ENCODE measurements around the gene PRR36. TPM values are rescaled to one million over a fixed set of nuclear protein-coding genes. Genes with fewer than 3 reads are reported as not detected.

Gene PRR36
- total and polyA plus RNA-seq, 4 donors, result 0.09 to 0.13 TPM; not detected in 2

DNA sequence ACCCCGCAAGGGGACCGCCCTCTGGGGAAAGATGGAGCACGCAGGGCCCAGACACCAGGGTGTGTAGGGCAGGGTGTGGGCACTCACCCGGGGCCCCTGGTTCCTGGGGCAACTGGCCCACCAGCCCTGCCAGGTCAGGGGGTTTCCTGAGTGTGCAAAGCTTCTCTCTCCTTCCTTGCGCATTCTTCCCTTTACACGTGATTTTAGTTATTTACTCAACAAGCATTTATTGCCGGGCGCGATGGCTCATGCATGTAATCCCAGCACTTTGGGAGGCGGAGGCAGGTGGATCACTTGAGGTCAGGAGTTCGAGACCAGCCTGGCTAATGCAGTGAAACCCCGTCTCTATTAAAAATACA is 20.4 kb downstream of the PRR36 start:
- no peaks in the 10 kb centered on the region for H3K36me3 ChIP-seq (ENCODE audit: control insufficient read depth in 1 of 2, insufficient read depth in 2 of 2, low read length in 1 of 2)
- H3K4me3 ChIP-seq (ENCODE audit: low read length in 2 of 2), result no peak overlapping the region
- H3K27me3 ChIP-seq (ENCODE audit: control insufficient read depth in 1 of 2, insufficient read depth in 2 of 2, low read length in 1 of 2), result no peaks in the 10 kb centered on the region
- no peaks in the 10 kb centered on the region for H3K9me3 ChIP-seq (ENCODE audit: control insufficient read depth, low read length)
- WGBS, 2 donors, result 89 to 90% methylated on average over 12 of the region's 12 CpGs
- H3K27ac ChIP-seq (ENCODE audit: low read depth in 1 of 2, low read length in 2 of 2), result no peak overlapping the region
- H3K4me1 ChIP-seq (ENCODE audit: control insufficient read depth in 1 of 2, insufficient read depth in 2 of 2, low read length in 2 of 2), result no peaks in the 10 kb centered on the region
- ATAC-seq (ENCODE audit: low FRiP score), result no peak
- intact Hi-C loops (cut with DNase I), result loop anchor here (10.0 kb wide), 1 partner anchor 151 kb away; the partner anchor contains the start of gene ELAVL1 (in 2 of the 2)
- DNase-seq, result no peak

GRCh38 chr19:7852851-7853769 is 21.1 kb downstream of the PRR36 start:
- ATAC-seq (ENCODE audit: low FRiP score), result peak; percentile 67
- H3K36me3 ChIP-seq (ENCODE audit: control insufficient read depth in 1 of 2, insufficient read depth in 2 of 2, low read length in 1 of 2), result no peaks in the 10 kb centered on the region
- peak in 1 of 2 donors; percentile 88 for DNase-seq
- H3K4me3 ChIP-seq (ENCODE audit: low read length in 2 of 2), result no peak overlapping the region
- no peaks in the 10 kb centered on the region for H3K9me3 ChIP-seq (ENCODE audit: control insufficient read depth, low read length)
- intact Hi-C loops (cut with DNase I), result loop anchor here (10.0 kb wide), 1 partner anchor 152 kb away; the partner anchor contains the start of gene ELAVL1 (in 2 of the 2)
- H3K4me1 ChIP-seq (ENCODE audit: control insufficient read depth in 1 of 2, insufficient read depth in 2 of 2, low read length in 2 of 2), result no peaks in the 10 kb centered on the region
- H3K27ac ChIP-seq (ENCODE audit: low read depth in 1 of 2, low read length in 2 of 2), result no peak overlapping the region
- H3K27me3 ChIP-seq (ENCODE audit: control insufficient read depth in 1 of 2, insufficient read depth in 2 of 2, low read length in 1 of 2), result no peaks in the 10 kb centered on the region
- WGBS, 2 donors, result 35 to 37% methylated on average over 45 of the region's 45 CpGs

DNA sequence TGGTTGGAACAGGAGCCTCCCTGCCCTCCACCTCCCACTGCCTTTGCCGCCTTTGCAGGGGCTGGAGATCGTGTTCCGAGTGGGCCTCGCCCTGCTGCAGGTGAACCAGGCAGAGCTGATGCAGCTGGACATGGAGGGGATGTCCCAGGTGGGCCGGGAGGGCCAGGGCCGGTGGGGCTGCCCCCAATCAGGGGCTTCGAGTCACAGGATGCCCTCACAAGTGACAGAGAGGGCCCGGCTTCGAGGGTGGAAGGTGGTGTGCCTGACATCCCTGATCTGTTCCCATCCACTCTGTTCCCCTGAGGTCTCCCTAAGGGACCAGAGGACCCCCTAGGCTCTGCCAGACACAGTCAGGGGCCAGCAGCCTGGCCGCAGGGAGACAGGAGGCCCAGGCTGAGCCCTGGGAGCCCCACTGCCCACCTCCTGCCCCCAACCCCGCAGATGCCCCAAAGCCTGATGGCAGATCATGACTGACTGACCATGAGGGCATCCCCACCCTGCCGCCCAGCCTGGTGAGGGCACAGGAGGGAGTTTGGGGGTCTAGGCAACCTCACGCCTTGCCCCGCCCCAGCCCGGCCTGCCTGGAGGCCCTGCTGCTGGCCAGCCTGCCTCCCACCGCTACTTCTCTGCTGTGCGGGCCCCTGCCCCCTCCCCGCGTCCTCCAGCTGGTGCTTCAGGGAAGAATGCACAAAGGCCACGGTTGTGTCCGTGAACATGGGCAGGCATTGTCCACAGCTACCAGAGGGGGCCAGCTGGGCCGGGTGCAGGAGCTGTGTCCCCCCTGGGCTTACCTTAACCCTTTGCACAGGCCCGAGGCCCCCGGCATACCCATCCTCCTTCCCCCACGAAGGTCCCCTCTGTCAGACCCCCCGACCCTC is 22.3 kb downstream of the PRR36 start:
- no peaks in the 10 kb centered on the region for H3K9me3 ChIP-seq (ENCODE audit: control insufficient read depth, low read length)
- H3K27ac ChIP-seq (ENCODE audit: low read depth in 1 of 2, low read length in 2 of 2), result no peak overlapping the region
- no peaks in the 10 kb centered on the region for H3K4me1 ChIP-seq (ENCODE audit: control insufficient read depth in 1 of 2, insufficient read depth in 2 of 2, low read length in 2 of 2)
- peak in 1 of 2 donors; percentile 68 for DNase-seq
- no peak for ATAC-seq (ENCODE audit: low FRiP score)
- H3K27me3 ChIP-seq (ENCODE audit: control insufficient read depth in 1 of 2, insufficient read depth in 2 of 2, low read length in 1 of 2), result no peaks in the 10 kb centered on the region
- no peak overlapping the region for H3K4me3 ChIP-seq (ENCODE audit: low read length in 2 of 2)
- H3K36me3 ChIP-seq (ENCODE audit: control insufficient read depth in 1 of 2, insufficient read depth in 2 of 2, low read length in 1 of 2), result no peaks in the 10 kb centered on the region
- 89 to 90% methylated on average over 25 to 26 of the region's 26 CpGs for WGBS, 2 donors
- intact Hi-C loops (cut with DNase I), result loop anchor here (10.0 kb wide), 1 partner anchor 153 kb away; the partner anchor contains the start of gene ELAVL1 (in 2 of the 2)

- ATAC-seq (ENCODE audit: low FRiP score), result no peak
- H3K27ac ChIP-seq (ENCODE audit: low read depth in 1 of 2, low read length in 2 of 2), result no peak overlapping the region
- H3K27me3 ChIP-seq (ENCODE audit: control insufficient read depth in 1 of 2, insufficient read depth in 2 of 2, low read length in 1 of 2), result no peaks in the 10 kb centered on the region
- H3K4me1 ChIP-seq (ENCODE audit: control insufficient read depth in 1 of 2, insufficient read depth in 2 of 2, low read length in 2 of 2), result no peaks in the 10 kb centered on the region
- DNase-seq, result no peak
- 91 to 93% methylated on average over 18 to 19 of the region's 19 CpGs for WGBS, 2 donors
- H3K4me3 ChIP-seq (ENCODE audit: low read length in 2 of 2), result no peak overlapping the region
- H3K9me3 ChIP-seq (ENCODE audit: control insufficient read depth, low read length), result no peaks in the 10 kb centered on the region
- intact Hi-C loops (cut with DNase I), result loop anchor here (10.0 kb wide), 1 partner anchor 154 kb away; the partner anchor contains the start of gene ELAVL1 (in 2 of the 2)
- no peaks in the 10 kb centered on the region for H3K36me3 ChIP-seq (ENCODE audit: control insufficient read depth in 1 of 2, insufficient read depth in 2 of 2, low read length in 1 of 2)
Observed at GRCh38 chr19:7850945-7851622, 23.1 kb downstream of the PRR36 start.

- no peak overlapping the region for H3K4me3 ChIP-seq (ENCODE audit: low read length in 2 of 2)
- DNase-seq, result peak in 1 of 2 donors; percentile 67
- no peaks in the 10 kb centered on the region for H3K36me3 ChIP-seq (ENCODE audit: control insufficient read depth in 1 of 2, insufficient read depth in 2 of 2, low read length in 1 of 2)
- no peak overlapping the region for H3K27ac ChIP-seq (ENCODE audit: low read depth in 1 of 2, low read length in 2 of 2)
- H3K27me3 ChIP-seq (ENCODE audit: control insufficient read depth in 1 of 2, insufficient read depth in 2 of 2, low read length in 1 of 2), result no peaks in the 10 kb centered on the region
- WGBS, 2 donors, result 60 to 63% methylated on average over 24 to 25 of the region's 25 CpGs
- no peaks in the 10 kb centered on the region for H3K4me1 ChIP-seq (ENCODE audit: control insufficient read depth in 1 of 2, insufficient read depth in 2 of 2, low read length in 2 of 2)
- intact Hi-C loops (cut with DNase I), result loop anchor here (10.0 kb wide), 1 partner anchor 155 kb away; the partner anchor contains the start of gene ELAVL1 (in 2 of the 2)
- no peak for ATAC-seq (ENCODE audit: low FRiP score)
- no peaks in the 10 kb centered on the region for H3K9me3 ChIP-seq (ENCODE audit: control insufficient read depth, low read length)
Observed at GRCh38 chr19:7850000-7850813, 24.0 kb downstream of the PRR36 start.

DNA sequence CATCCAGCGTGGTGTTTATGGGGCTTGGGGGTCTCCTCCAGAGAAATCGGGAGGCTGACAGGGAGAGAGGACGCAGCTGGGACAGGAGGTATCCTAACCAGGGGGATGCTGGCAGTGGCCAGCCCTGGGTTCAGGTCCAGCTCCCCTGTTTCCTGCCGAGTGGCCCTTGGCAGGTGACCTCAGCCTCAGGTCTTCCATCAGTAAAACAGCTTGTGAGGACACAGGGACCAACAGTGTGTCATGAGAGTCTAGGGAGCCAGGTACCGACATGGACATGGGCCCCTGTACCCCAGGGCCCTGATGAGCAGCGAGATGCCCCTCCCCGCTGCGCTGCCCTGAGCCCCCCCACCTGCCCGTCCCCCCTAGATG is 24.6 kb downstream of the PRR36 start:
- Histone ChIP-seq H3K27me3 (ENCODE audit: control insufficient read depth in 1 of 2, insufficient read depth in 2 of 2, low read length in 1 of 2) (no peaks in the 10 kb centered on the region), H3K9me3 (ENCODE audit: control insufficient read depth, low read length) (no peaks in the 10 kb centered on the region), H3K4me1 (ENCODE audit: control insufficient read depth in 1 of 2, insufficient read depth in 2 of 2, low read length in 2 of 2) (no peaks in the 10 kb centered on the region), H3K27ac (ENCODE audit: low read depth in 1 of 2, low read length in 2 of 2) (no peak overlapping the region), H3K36me3 (ENCODE audit: control insufficient read depth in 1 of 2, insufficient read depth in 2 of 2, low read length in 1 of 2) (no peaks in the 10 kb centered on the region), H3K4me3 (ENCODE audit: low read length in 2 of 2) (no peak overlapping the region)
- intact Hi-C loops (cut with DNase I), result no loop called here
- no peak for ATAC-seq (ENCODE audit: low FRiP score)
- whole genome bisulfite sequencing, 2 donors, result 90 to 92% methylated on average over 9 of the region's 9 CpGs
- no peak for DNase-seq

DNA sequence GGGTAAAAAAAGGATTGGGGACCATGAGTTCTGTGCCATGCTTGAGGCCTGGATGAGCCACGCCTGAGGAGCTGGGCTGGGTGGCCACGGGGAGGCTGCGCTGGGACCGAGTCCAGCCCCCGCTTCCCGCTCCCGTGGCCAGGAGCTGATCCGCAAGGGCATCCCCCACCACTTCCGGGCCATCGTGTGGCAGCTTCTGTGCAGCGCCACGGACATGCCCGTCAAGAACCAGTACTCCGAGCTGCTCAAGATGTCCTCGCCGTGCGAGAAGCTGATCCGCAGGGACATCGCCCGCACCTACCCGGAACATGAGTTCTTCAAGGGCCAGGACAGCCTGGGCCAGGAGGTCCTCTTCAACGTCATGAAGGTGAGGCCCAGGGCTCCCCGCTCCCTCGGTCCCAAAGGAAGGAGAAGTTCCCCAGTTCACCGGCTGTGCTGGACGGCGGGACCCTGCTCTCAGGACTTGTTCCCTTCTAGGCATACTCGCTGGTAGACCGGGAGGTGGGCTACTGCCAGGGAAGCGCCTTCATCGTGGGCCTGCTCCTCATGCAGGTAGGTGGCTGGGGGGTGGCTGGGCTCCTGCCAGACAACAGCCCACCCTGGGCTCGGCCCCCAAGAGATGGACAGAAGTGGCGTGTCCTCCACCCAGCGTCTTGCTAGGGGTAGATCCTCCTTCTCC is 25.3 kb downstream of the PRR36 start:
- Histone ChIP-seq H3K9me3 (ENCODE audit: control insufficient read depth, low read length) (no peaks in the 10 kb centered on the region), H3K4me3 (ENCODE audit: low read length in 2 of 2) (no peak overlapping the region), H3K4me1 (ENCODE audit: control insufficient read depth in 1 of 2, insufficient read depth in 2 of 2, low read length in 2 of 2) (no peaks in the 10 kb centered on the region), H3K36me3 (ENCODE audit: control insufficient read depth in 1 of 2, insufficient read depth in 2 of 2, low read length in 1 of 2) (no peaks in the 10 kb centered on the region), H3K27me3 (ENCODE audit: control insufficient read depth in 1 of 2, insufficient read depth in 2 of 2, low read length in 1 of 2) (no peaks in the 10 kb centered on the region), H3K27ac (ENCODE audit: low read depth in 1 of 2, low read length in 2 of 2) (no peak overlapping the region)
- intact Hi-C loops (cut with DNase I), result no loop called here
- DNase-seq (no peak), ATAC-seq (ENCODE audit: low FRiP score) (no peak)
- WGBS, 2 donors, result 90 to 91% methylated on average over 34 of the region's 34 CpGs
